GM18498 (cell line): ENCODE measurements around the gene TM7SF2.

Source experiments
- ATAC-seq: cut with Tn5 transposase; IDR thresholded peaks from one replicate; pipeline ENCODE4 v1.9.1; 2021; ENCODE audit warnings: mild to moderate bottlenecking, moderate library complexity; ENCODE audit not compliant: unreplicated experiment

Gene TM7SF2

DNA sequence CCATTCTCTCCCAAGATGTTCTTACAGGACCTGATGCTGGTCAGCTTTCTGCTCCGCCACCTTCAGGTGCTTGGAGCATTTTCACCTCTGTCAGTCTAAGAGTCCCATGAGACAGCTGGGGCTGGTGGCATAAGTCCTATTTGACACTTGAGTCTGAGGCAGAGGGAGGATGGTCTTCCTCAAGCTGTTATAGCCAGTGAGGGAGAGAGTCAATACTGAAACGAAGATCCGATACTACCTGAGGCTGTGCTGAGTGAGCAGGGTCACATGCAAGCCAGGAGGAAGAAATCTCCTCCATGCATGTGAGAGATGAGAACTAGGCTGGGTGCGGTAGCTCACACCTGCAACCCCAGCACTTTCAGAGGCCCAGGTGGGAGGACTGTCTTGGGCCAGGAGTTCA is 22.1 kb upstream of the TM7SF2 start:
- no peak for ATAC-seq

DNA sequence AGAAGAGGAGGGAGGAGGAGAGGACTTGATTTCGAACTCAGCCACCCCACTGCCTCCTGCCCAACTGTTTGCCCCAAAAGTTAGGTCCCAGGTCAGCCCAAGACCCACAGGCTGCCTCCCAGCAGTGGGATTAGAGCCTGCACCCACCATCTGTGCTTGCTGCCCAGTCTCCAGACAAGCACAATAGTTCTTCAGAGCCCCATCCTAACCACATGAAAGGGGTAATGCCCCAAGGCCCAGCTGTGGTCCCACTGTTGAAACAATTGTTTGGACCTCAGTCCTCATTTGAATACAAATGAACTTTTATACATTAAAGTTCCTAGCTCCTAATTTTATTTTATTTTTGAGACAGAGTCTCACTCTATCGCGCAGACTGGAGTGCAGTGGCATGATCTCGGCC is 21.0 kb upstream of the TM7SF2 start:
- no peak for ATAC-seq

DNA sequence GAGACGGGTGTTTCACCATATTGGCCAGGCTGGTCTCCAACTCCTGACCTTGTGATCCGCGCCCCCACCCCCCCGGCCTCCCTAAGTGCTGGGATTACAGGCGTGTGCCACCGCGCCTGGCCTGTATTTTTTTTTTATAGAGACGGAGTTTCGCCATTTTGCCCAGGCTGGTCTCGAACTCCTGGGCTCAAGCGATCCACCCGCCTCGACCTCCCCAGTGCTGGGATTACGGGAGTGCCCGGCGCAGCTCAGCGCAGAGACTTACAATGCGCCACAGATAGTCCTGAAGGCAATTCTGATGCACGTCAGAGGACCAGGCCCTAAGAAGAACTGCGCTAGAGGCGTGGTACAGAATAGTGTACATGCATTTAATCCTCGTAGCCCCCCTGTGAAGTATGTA is 16.2 kb upstream of the TM7SF2 start:
- ATAC-seq = no peak

DNA sequence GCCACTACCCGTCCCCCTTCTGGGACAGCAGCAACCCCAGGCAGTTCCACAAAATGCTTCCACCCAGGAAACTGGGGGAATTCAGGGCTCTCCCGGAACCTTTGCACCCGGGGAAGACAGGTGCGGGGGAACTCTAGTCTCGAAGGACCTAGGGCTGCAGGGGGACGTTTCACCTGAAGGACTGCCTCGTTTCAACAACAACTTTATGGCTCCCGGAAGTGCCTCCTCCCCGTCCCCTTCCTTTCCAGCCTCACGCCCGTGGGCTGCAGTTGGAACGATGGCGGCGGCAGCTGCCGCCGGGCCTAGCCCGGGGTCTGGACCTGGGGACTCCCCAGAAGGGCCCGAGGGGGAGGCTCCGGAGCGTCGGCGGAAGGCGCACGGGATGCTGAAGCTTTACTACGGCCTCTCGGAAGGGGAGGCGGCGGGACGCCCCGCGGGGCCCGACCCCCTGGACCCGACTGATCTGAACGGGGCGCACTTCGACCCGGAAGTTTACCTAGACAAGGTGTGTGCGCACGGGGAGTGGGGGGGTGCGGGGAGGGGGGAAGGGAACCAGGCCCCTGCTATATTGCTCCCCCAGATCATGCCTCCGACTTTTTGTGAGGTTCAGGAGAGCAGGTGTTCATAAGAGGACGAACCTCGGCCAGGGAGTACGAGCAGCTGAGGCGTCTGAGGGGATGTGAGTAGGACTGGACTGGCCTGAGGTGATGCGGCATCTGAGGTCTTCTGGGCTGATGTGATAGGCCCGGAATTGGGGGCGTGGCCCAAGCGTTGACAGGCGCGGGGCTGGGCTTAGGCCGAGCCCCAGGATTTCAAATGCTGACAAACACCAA is 15.5 kb upstream of the TM7SF2 start, which contains the start of gene VPS51:
Gene VPS51, plus strand, starts transcription at position 241 of the 833 bp plus-strand sequence. Its CDS starts 37 bp downstream, at position 278.
- peak; percentile 86 for ATAC-seq

DNA sequence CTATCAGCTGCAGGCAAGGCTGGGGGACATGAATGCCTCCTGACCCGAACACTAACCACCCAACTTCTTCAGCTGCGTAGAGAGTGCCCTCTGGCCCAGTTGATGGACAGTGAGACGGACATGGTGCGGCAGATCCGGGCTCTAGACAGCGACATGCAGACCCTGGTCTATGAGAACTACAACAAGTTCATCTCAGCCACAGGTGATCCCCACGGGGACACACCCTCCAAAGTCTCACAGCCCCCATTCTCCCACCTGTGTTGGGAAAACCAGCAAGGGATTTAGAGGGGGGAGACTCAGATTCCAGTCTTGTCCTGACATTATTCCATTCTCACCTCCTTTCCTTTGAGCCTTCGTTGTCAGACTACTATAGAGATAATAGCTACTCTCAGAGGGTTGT is 14.7 kb upstream of the TM7SF2 start:
- ATAC-seq = no peak

DNA sequence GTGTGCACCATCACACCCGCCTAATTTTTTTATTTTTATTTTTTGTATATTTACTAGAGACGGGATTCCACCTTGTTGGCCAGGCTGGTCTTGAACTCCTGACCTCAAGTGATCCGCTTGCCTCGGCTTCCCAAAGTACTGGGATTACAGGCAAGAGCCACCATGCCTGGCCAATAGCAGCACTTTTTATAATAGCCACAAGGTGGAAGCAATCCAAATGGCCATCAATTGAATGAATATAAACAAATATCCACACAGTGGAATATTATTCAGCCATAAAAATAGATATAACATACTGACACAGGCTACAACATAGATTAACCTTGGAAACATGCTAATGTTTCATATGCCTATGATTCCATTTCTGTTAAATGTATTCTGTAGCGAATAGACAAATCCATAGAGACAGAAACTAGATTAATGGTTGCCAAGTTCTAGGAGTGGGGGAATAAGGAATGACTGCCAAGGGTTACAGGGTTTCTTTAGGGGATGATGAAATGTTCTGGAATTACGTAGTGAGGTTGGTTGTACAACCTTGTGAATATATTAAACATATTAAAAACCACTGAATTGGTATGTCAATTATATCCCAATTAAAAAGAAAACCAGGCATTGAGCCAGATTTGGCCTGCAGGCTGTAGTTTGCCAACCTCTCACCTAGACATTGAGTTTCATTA is 10.9 kb upstream of the TM7SF2 start:
- no peak for ATAC-seq

DNA sequence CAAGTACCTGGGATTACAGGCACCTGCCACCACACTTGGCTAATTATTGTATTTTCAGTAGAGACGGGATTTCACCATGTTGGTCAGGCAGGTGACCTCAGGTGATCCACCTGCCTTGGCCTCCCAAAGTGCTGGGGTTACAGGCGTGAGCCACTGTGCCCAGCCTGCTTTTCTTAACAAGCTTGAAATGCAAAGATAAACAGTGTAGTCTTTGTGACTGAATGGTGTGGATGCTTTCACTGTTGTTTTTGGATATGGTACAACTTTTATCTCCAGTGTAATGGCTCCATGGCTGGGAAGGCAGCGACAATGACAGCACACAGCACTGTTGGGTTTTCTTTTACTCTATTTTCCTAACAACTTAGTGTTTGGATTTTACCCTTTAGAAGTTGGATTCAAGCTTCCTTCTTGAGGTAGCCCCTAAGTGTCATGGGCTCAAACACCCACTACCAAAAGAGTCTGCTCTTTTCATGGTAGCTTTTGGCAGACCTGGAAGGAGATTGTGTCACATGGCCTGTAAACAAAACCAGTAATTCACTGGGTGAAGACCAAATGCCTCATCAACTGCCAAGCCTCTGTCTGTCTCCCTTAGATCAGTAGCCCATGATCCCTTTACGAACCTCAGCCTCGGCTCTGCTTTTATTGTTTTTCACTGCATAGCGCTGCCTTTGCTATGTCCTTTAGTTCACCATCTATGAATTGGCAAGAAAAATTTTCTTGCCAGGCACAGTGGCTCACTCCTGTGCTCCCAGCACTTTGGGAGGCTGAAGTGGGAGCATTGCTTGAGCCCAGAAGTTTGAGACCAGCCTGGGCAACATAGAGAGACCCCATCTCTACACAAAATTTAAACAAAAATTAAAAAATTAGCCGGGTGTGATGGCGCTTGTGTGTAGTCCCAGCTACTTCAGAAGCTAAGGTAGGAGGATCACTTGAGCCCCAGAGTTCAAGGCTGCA is 9.3 kb upstream of the TM7SF2 start:
- ATAC-seq = no peak

DNA sequence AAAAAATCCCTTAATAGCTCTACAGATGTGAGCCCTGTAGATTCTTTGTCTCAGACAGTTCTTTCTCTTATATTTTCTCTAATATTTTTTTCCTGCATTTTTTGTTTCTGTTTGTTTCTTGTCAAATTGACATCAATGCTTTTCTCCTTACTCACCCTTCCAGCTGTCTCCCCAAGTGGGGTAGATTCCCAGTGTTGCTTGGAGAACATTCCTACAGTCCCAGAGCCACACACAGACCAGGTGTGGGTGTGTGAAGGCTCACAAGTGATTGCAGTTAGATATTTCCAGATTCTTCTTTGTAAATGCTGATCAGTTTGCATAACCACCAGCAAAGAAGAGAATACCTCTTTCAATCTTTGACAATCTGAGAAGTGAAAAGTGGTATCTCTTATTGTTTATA is 8.2 kb upstream of the TM7SF2 start:
- no peak for ATAC-seq

DNA sequence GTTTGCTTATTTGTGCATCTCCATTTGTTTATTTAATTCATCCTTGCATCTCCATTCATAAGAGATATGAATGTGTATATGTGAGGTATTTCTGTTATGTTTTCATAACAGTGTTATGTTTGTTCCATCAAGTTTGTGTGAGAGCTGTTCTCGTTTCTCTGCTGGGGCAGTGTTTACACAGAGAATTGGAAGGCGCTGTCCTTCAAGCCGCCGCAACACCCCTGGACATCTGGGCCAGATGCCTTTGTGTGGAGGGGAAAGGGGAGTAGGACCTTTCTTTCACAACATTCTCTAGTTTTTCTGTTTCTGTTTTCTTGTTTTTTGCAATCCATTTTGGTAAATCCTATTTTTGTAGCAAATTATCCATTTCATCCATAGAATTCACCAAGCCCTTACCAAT is 7.0 kb upstream of the TM7SF2 start:
- ATAC-seq = no peak

DNA sequence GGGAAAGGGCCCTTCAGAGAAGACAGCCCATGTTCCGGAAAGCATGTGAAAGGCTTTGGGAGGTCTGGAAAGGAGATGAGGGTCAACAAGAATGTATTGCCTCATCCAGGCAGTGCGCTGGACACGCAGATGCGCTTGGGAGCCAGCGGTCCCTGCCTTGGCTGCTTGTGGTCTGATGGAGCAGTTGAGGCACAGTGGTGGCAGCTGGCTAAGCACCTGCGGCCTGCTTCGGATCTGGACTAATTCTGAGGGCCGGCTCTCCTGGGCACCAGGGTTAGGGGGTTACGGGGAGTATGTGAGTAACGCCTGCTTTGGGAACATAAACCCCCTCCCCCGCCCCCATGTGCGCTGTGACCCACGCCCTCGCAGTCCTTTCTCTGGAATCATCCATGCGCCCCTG is 4.6 kb upstream of the TM7SF2 start:
- no peak for ATAC-seq

DNA sequence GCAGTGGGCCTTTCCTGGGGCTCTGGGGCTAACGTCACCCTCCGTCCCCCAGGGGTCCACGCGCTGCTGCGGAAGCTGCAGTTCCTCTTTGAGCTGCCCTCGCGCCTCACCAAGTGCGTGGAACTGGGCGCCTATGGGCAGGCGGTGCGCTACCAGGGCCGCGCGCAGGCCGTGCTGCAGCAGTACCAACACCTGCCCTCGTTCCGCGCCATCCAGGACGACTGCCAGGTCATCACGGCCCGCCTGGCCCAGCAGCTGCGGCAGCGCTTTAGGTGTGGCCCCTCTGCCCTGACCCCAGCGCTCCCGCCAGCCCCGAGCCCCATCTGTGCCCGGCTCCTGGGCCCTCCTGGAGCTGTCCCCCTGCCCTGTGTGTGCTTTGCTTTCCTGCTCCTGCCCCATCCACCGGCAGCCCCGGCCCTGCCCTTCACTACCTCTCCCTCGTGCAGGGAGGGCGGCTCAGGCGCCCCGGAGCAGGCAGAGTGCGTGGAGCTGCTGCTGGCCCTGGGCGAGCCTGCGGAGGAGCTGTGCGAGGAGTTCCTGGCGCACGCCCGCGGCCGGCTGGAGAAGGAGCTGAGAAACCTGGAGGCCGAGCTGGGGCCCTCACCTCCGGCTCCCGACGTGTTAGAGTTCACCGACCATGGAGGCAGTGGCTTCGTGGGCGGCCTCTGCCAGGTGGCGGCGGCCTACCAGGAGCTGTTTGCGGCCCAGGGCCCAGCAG is 3.8 kb upstream of the TM7SF2 start:
- ATAC-seq = no peak

DNA sequence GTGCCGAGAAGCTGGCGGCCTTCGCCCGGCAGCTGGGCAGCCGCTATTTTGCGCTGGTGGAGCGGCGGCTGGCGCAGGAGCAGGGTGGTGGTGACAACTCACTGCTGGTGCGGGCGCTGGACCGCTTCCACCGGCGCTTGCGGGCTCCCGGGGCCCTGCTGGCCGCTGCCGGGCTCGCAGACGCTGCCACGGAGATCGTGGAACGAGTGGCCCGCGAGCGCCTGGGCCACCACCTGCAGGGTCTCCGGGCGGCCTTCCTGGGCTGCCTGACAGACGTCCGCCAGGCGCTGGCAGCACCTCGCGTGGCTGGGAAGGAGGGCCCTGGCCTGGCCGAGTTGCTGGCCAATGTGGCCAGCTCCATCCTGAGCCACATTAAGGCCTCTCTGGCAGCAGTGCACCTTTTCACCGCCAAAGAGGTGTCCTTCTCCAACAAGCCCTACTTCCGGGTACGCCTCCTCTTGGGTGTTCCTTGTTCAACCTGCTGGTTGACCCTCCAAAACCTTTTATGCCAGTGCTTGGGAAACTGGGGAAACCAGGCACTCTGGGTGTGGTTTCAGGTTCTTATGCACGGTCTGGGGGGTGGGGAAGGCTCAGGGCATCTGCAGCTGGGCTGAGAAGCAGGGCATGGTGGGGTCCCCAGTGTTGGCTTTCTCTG is 3.1 kb upstream of the TM7SF2 start:
- no peak for ATAC-seq

DNA sequence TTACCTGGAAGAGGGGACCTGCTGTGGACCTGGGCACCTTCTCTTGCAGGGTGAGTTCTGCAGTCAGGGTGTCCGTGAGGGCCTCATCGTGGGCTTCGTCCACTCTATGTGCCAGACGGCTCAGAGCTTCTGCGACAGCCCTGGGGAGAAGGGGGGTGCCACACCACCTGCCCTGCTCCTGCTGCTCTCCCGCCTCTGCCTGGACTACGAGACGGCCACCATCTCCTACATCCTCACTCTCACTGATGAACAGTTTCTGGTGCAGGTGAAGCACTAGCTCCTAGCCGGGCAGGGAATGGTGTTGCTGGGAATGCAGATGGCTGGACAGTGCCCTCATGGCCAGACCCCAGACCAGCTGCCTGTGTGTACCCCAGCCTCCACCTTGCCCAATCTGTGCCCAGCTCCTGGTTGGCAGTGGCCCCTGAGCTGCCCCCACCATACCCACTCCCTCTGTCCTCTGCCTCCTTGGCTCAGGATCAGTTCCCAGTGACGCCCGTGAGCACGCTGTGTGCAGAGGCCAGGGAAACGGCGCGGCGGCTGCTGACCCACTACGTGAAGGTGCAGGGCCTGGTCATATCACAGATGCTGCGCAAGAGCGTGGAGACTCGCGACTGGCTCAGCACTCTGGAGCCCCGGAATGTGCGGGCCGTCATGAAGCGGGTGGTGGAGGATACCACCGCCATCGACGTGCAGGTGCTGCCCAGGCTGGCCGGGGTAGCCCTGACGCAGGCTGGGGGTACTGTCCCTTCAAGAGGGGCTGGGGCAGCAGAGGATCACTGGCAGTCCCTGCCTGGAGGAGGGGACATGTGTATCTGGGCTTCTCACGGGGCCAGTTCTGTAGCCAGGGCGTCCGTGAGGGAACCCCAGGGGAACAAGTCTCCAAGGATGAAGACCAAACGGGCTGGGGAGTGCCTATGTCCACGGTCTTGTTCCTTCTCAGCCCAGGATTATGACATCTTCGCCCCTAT is 2.2 kb upstream of the TM7SF2 start:
- ATAC-seq = no peak

DNA sequence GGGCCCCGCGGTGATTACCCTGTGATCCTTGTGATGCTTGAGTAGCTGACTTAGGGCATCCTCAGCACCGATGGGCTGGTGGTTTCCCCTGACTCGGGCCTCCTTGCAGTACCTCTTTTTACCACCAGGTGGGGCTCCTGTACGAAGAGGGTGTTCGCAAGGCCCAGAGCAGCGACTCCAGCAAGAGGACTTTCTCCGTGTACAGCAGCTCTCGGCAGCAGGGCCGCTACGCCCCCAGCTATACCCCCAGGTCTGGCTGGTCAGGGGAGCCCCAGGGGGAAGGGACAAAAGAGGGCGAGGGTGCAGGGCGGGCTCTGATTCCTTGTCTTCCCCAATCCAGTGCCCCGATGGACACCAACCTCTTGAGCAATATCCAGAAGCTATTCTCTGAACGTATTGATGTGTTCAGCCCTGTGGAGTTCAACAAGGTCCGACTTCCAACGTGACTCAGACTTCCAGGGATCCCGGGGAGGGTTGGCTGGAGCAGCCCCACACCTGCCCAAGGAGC is 1.3 kb upstream of the TM7SF2 start:
- ATAC-seq = no peak

DNA sequence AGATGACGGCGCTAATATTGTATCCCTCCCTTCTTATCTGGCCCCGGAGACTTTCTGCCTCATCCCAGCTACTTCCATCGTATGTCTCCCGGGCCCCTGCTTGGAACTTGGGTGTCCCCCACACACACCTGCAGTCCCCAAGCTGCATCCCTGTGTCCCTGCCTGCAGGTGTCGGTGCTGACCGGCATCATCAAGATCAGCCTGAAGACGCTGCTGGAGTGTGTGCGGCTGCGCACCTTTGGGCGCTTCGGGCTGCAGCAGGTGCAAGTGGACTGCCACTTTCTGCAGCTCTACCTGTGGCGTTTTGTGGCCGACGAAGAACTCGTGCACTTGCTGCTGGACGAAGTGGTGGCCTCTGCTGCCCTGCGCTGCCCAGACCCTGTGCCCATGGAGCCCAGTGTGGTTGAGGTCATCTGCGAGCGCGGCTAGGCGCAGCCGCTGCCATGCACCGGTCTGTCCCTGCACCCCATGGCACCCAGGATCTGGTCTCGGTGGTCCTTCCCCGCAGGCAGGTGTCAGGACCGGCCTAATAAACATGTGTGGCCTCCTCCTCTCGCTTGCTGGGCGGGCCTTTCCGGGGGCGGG is 421 bp upstream of the TM7SF2 start:
- ATAC-seq = no peak

DNA sequence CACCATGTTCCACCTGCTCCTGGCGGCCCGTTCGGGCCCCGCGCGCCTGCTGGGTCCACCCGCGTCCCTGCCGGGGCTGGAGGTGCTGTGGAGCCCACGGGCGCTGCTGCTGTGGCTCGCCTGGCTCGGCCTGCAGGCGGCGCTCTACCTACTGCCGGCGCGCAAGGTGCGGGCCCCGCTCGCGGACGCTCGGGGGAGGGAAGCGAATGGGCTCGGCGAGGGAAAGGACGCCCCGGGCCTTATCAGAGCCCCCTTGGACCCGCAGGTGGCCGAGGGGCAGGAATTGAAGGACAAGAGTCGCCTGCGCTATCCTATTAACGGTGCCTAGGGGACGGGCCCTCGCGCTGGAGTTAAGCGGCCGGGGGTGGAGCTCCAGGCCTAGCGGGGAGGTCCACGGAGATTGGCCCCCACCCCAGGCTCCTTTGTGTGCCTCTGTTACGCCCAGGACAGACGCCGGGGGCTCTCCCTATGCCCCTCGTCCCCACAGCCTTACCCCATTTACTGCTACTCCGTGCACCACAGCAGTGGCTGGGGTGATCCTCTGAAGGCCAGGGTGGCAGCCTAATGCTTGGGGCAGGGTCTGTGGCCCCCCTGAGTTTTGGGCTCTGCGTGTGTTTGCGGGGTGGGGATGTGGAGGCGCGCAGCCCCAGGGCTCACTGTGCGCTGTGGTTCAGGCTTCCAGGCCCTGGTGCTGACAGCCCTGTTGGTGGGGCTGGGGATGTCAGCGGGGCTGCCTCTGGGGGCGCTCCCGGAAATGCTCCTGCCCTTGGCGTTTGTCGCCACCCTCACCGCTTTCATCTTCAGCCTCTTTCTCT is 1.1 kb downstream of the TM7SF2 start:
- peak; percentile 33 for ATAC-seq

DNA sequence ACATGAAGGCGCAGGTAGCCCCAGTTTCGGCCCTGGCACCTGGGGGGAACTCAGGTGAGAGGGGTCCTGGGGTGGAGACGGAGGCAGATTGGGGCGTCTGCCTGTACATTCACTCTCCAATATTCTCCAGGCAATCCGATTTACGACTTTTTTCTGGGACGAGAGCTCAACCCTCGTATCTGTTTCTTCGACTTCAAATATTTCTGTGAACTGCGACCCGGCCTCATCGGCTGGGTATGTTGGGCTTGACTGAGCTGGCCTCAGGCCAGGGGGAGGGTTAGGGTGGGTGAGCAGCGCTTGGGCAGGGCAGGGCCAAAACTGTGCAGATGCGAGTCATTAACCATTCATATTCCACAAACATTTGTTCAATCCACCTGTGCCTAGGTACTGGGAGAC is 1.7 kb downstream of the TM7SF2 start:
- no peak for ATAC-seq

DNA sequence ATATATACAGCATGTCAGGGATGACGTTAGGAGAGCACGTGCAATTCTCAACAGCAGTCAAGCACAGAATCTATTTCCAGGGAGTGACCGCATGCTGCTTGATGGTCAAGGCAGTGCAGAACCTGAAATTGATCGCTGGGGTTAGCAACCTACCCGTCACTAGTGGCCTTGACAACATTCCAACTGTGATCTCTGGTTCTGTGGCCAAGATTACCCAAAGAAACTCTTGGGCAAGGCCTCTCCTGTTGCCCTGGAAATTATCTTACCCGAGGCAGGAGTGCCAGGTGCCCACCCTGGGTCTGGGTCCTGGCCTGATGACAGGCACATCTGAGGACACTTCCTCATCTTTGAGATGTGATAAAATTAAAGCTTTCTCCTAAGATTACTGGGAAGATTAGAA is 2.2 kb downstream of the TM7SF2 start:
- no peak for ATAC-seq
